ENCODE measurements around the gene CNTN5.

- TF ChIP-seq CTCF (IDR thresholded peaks at IDR 0.05) (no peak), POLR2A (IDR thresholded peaks at IDR 0.05) (no peak)
Measured at GRCh38 chr11:99307510-99308088, 286.9 kb downstream of the CNTN5 start.
